Parathyroid adenoma (tissue), 2 donors: ENCODE data around the gene SPRR4.

Experiments used
- H2AFZ ChIP-seq: fragments of 300-600 bp; sonication (generic); one replicate; pipeline ENCODE4 v1.7.0; 2017; ENCODE audit warnings: antibody characterized with exemption, mild to moderate bottlenecking
- H3K27ac ChIP-seq: fragments of 300-600 bp; sonication (generic); one replicate; pipeline ENCODE4 v1.7.0; 2017
- H3K27me3 ChIP-seq: fragments of 300-600 bp; sonication (generic); one replicate; pipeline ENCODE4 v1.7.0; 2017; ENCODE audit warnings: low read length; ENCODE audit not compliant: control insufficient read depth, insufficient read depth
- H3K36me3 ChIP-seq: fragments of 300-600 bp; sonication (generic); one replicate; pipeline ENCODE4 v1.7.0; 2017; ENCODE audit warnings: low read length; ENCODE audit not compliant: control insufficient read depth, insufficient read depth
- H3K4me1 ChIP-seq: fragments of 300-600 bp; sonication (generic); one replicate; pipeline ENCODE4 v1.7.0; 2017; ENCODE audit warnings: control low read depth
- H3K4me2 ChIP-seq: fragments of 300-600 bp; sonication (generic); one replicate; pipeline ENCODE4 v1.7.0; 2017; ENCODE audit warnings: low read length
- H3K4me3 ChIP-seq: fragments of 300-600 bp; sonication (generic); one replicate; pipeline ENCODE4 v1.7.0; 2017; ENCODE audit warnings: low read depth, low read length
- H3K79me2 ChIP-seq: fragments of 300-600 bp; sonication (generic); one replicate; pipeline ENCODE4 v1.7.0; 2017; ENCODE audit warnings: control low read depth
- H3K9ac ChIP-seq: fragments of 300-600 bp; sonication (generic); one replicate; pipeline ENCODE4 v1.7.0; 2017; ENCODE audit warnings: mild to moderate bottlenecking
- H3K9me3 ChIP-seq: fragments of 300-600 bp; sonication (generic); one replicate; pipeline ENCODE4 v1.7.0; 2017; ENCODE audit warnings: low read length; ENCODE audit not compliant: control insufficient read depth
- CTCF ChIP-seq: fragments of 300-600 bp; sonication (generic); IDR thresholded peaks from one replicate; pipeline ENCODE4 v1.7.0; 2017; ENCODE audit warnings: antibody characterized with exemption, mild to moderate bottlenecking
- donor health status: primary hyperparathyroidism.

Gene SPRR4

DNA sequence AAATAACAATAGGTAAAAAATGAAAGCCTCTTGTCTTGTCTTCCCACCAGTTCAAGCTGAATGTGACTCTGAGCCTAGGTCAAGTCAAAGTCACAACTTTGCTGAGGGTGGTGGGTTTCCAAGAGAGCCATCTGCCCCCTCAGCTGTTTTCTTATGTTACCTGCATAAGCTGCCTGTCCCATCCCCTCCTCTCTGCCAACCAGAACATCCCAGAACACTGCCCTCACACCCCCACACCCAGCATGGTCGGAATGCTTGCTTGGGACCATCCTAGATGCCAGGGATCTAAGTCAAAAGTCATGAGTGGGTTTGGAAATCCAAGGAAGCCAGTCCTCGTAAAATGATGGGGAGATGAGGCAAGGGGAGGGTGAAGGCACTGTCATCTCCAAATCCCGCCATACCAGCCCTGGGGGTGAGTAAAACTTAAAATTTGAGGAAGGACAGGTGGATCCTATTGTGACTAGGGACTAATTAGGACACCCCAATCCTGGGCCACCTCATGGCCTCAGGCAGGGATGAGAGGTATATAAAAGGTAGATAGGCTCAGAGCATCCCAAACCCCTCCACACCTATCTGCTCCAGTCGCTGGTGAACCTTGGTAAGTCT lies 23.7 kb upstream of the SPRR4 start, which contains the start of gene SPRR5:
SPRR5 (plus strand) TSS at position 556 of the 606 bp plus-strand sequence. CDS start 1,349 bp downstream, outside the sequence.
- Histone ChIP-seq H3K36me3 (no peaks in the 10 kb centered on the region), H3K4me3 (no peak within 1 kb of the TSS), H3K27ac (no peak within 1 kb of the TSS), H2AFZ (no peak within 1 kb of the TSS), H3K9me3 (no peaks in the 10 kb centered on the region), H3K4me1 (no peaks in the 10 kb centered on the region), H3K4me2 (no peak within 1 kb of the TSS), H3K27me3 (no peaks in the 10 kb centered on the region), H3K9ac (no peak within 1 kb of the TSS), H3K79me2 (no peaks in the 10 kb centered on the region)
- TF ChIP-seq CTCF: no peak

DNA sequence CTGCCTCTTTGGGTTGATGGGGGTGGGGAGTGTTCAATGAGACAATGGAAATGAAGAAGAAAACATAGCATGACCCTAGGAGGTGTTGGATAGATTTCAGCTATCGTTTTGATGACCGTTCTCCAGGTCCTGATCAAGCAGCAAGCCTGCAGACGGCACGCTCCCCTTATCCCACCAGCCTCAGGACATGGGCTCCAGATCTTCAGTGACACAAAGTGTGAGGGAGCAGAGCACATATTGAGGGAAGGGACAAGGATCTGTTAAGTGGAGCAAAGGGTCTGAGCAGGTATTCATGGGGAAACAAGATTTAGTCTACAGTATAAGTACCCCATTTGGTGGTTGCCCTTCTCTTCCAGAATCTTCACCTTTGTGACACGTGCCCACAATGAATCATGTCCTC lies 18.7 kb upstream of the SPRR4 start:
- Histone ChIP-seq H3K9me3 (no peaks in the 10 kb centered on the region), H3K36me3 (no peaks in the 10 kb centered on the region), H3K4me2 (no peak overlapping the region)

GRCh38 chr1:152953761-152954160 lies 16.7 kb upstream of the SPRR4 start:
- no peaks in the 10 kb centered on the region for H3K4me1 ChIP-seq
- H3K79me2 ChIP-seq: no peaks in the 10 kb centered on the region
- H3K4me2 ChIP-seq: no peak overlapping the region
- H3K27me3 ChIP-seq: no peaks in the 10 kb centered on the region
- no peak for TF ChIP-seq CTCF
- H2AFZ ChIP-seq: no peak overlapping the region
- H3K4me3 ChIP-seq: no peak overlapping the region
- no peak overlapping the region for H3K9ac ChIP-seq
- H3K9me3 ChIP-seq: no peaks in the 10 kb centered on the region
- H3K36me3 ChIP-seq: no peaks in the 10 kb centered on the region
- no peak overlapping the region for H3K27ac ChIP-seq

More for the DNA sequence above, 18.7 kb upstream of the SPRR4 start:
- no peaks in the 10 kb centered on the region for H3K27me3 ChIP-seq
- H3K79me2 ChIP-seq: no peaks in the 10 kb centered on the region
- H3K4me3 ChIP-seq: no peak overlapping the region
- no peaks in the 10 kb centered on the region for H3K4me1 ChIP-seq
- H3K9ac ChIP-seq: no peak overlapping the region
- H3K27ac ChIP-seq: no peak overlapping the region
- no peak for TF ChIP-seq CTCF
- H2AFZ ChIP-seq: no peak overlapping the region

- Histone ChIP-seq H3K4me2 (no peak overlapping the region), H3K36me3 (no peaks in the 10 kb centered on the region), H3K4me3 (no peak overlapping the region), H3K9me3 (no peaks in the 10 kb centered on the region), H3K79me2 (no peaks in the 10 kb centered on the region), H3K9ac (no peak overlapping the region), H3K27me3 (no peaks in the 10 kb centered on the region), H2AFZ (no peak overlapping the region), H3K4me1 (no peaks in the 10 kb centered on the region), H3K27ac (no peak overlapping the region)
- no peak for TF ChIP-seq CTCF
These were observed 16.0 kb upstream of the SPRR4 start for GRCh38 chr1:152954436-152954835.

DNA sequence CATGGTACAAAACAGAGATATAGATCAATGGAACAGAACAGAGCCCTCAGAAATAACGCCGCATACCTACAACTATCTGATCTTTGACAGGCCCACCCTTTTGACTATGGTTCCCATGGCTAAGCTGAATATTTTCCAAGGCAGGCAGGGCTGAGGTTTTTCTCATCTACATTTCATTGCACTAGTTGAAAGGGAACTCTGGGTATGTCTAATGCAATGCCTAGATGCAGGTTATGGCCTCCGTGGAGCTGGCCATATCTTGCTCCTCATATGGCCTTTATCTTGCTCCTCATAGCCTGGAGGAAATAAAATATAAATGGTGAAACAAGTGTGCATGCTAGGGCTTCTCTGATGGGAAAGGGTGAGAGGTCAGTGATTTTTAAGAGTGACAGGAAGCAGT lies 12.9 kb upstream of the SPRR4 start:
- H3K27me3 ChIP-seq: no peaks in the 10 kb centered on the region
- no peak overlapping the region for H3K4me3 ChIP-seq
- no peaks in the 10 kb centered on the region for H3K79me2 ChIP-seq
- H2AFZ ChIP-seq: no peak overlapping the region
- H3K9me3 ChIP-seq: no peaks in the 10 kb centered on the region
- no peaks in the 10 kb centered on the region for H3K36me3 ChIP-seq
- no peak overlapping the region for H3K27ac ChIP-seq
- H3K4me2 ChIP-seq: no peak overlapping the region
- H3K9ac ChIP-seq: no peak overlapping the region
- no peak for TF ChIP-seq CTCF
- no peaks in the 10 kb centered on the region for H3K4me1 ChIP-seq
